PC-3 (cell line): ENCODE measurements around the gene LRP1B. TPM values are rescaled to one million over a fixed set of nuclear protein-coding genes. Genes with fewer than 3 reads are reported as not detected.

Experiments used
- ATAC-seq: fragments of 200-7000 bp; cut with Tn5 transposase; 2 replicates; pipeline ENCODE4 v1.9.1; 2020; ENCODE audit warnings: mild to moderate bottlenecking, moderate library complexity
- BruUV-seq: library from RNA; stranded (reverse); fragments of 400-500 nt; replicated peaks from 2 replicates; lab custom pipeline; 2021; lab: Mats Ljungman, UMichigan
- CTCF ChIA-PET: fragments of 300-600 bp; sonication (Branson Sonifier 250); formaldehyde crosslinking; loops from one replicate; lab custom pipeline; 2022; ENCODE audit warnings: antibody characterized with exemption; lab: Charles Lee
- POLR2A ChIA-PET: fragments of 300-600 bp; sonication (Branson Sonifier 250); formaldehyde crosslinking; loops from one replicate; lab custom pipeline; 2022; ENCODE audit warnings: antibody characterized with exemption; ENCODE audit not compliant: unreplicated experiment; lab: Charles Lee
- DNase-seq: peaks from one replicate; pipeline ENCODE4 v3.0.0-alpha.2; 2015
- H2AFZ ChIP-seq: fragments of 300-600 bp; sonication (generic); 2 replicates; pipeline ENCODE4 v1.6.0; 2016; ENCODE audit warnings: antibody characterized with exemption, low read length
- H3F3A ChIP-seq: fragments of 300-600 bp; sonication (generic); one replicate; pipeline ENCODE4 v1.6.0; 2017; ENCODE audit warnings: antibody characterized with exemption, low read length, control low read depth, mild to moderate bottlenecking; ENCODE audit not compliant: unreplicated experiment
- H3K27ac ChIP-seq: fragments of 300-600 bp; sonication (generic); 2 replicates; pipeline ENCODE4 v1.5.1; 2016; ENCODE audit warnings: mild to moderate bottlenecking, low read length
- H3K27me3 ChIP-seq: fragments of 300-600 bp; sonication (generic); 2 replicates; pipeline ENCODE4 v1.6.1; 2016; ENCODE audit warnings: low read length, mixed read lengths
- H3K36me3 ChIP-seq: fragments of 300-600 bp; sonication (generic); 2 replicates; pipeline ENCODE4 v1.6.1; 2016; ENCODE audit warnings: low read depth, mixed run types, low read length, mixed read lengths
- H3K4me1 ChIP-seq: fragments of 300-600 bp; sonication (generic); 2 replicates; pipeline ENCODE4 v1.5.1; 2016; ENCODE audit warnings: low read length; ENCODE audit not compliant: insufficient read depth
- H3K4me2 ChIP-seq: fragments of 300-600 bp; sonication (generic); 2 replicates; pipeline ENCODE4 v1.6.0; 2016; ENCODE audit warnings: low read length
- H3K4me3 ChIP-seq: fragments of 300-600 bp; sonication (generic); 2 replicates; pipeline ENCODE4 v1.5.1; 2016; ENCODE audit warnings: mild to moderate bottlenecking, low read length, mixed read lengths
- H3K79me2 ChIP-seq: fragments of 300-600 bp; sonication (generic); 2 replicates; pipeline ENCODE4 v1.6.1; 2017; ENCODE audit warnings: low read length, mixed read lengths
- H3K9ac ChIP-seq: fragments of 300-600 bp; sonication (generic); 2 replicates; pipeline ENCODE4 v1.6.0; 2016; ENCODE audit warnings: mild to moderate bottlenecking, low read length
- H3K9me2 ChIP-seq: fragments of 300-600 bp; sonication (generic); replicated peaks from 2 replicates; pipeline ENCODE4 v1.6.1; 2016; ENCODE audit warnings: mixed run types, low read length, mixed read lengths
- H3K9me3 ChIP-seq: fragments of 300-600 bp; sonication (generic); 2 replicates; pipeline ENCODE4 v1.6.1; 2016; ENCODE audit warnings: low read length, mixed read lengths
- H4K20me1 ChIP-seq: fragments of 300-600 bp; sonication (generic); 2 replicates; pipeline ENCODE4 v1.6.1; 2016; ENCODE audit warnings: low read length, mixed read lengths
- EZH2 ChIP-seq: fragments of 300-600 bp; sonication (generic); IDR thresholded peaks from one replicate; pipeline ENCODE4 v1.6.1; 2017; ENCODE audit warnings: antibody characterized with exemption, mild to moderate bottlenecking, low read length; ENCODE audit not compliant: unreplicated experiment
- EZH2phosphoT487 ChIP-seq: fragments of 300-600 bp; sonication (generic); IDR thresholded peaks from 2 replicates; pipeline ENCODE4 v1.6.1; 2018; ENCODE audit warnings: mild to moderate bottlenecking, antibody characterized with exemption, low read length, borderline replicate concordance
- intact Hi-C: fragments of 100-400 bp; cut with micrococcal nuclease; formaldehyde crosslinking; loops from 2 replicates; pipeline ENCODE4 v1.9.0; 2023
- total RNA-seq: library from RNA; depleted of rRNA; stranded (reverse); fragments of >200 nt; gene quantifications from 2 replicates; pipeline ENCODE4 v1.2.3, GENCODE V29; 2014
- TF ChIP-seq, protein P1 (sequence below): fragments of 300-600 bp; sonication (generic); conservative IDR thresholded peaks from 2 replicates; pipeline ENCODE4 v1.5.1; 2017; ENCODE audit warnings: antibody characterized with exemption, low read depth, mild to moderate bottlenecking, low read length

LRP1B gene
- total RNA-seq, 1 experiment from 2014 or later = 0.04 TPM

DNA sequence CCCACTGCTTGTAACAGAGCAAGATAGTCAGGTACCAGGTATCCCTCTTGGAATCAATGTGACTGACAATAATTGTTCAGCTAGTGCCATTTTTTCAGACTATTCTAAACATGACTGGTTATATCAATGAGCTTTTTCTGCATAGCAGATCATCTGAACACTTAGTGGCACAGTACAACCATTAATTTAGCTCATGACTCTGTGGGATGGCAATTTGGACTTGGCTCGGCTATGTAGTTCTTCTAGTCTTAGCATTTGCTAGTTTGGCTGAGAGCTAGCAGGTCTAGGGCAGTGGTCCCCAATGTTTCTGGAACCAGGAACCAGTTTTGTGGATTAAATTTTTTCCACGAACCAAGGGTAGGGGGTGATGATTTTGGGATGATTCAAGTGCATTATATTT, 1929.2 kb downstream of the LRP1B start:
- no peaks in the 10 kb centered on the region for H3K9me2 ChIP-seq
- DNase-seq = no peak
- no peaks in the 10 kb centered on the region for H3K79me2 ChIP-seq
- no peak overlapping the region for H2AFZ ChIP-seq
- peaks cover 8% of the 10 kb centered on the region; the same call in 1 of the 2 replicates for H3K4me1 ChIP-seq
- ATAC-seq = no peak
- no peak overlapping the region for H3K4me2 ChIP-seq
- CTCF ChIA-PET = no interaction called here
- no peaks in the 10 kb centered on the region for H3F3A ChIP-seq
- H3K4me3 ChIP-seq = no peak overlapping the region
- no TSS peak for BruUV-seq
- no peaks in the 10 kb centered on the region for H4K20me1 ChIP-seq
- H3K27ac ChIP-seq = no peak overlapping the region
- intact Hi-C loops = no loop called here
- POLR2A ChIA-PET = no interaction called here
- H3K27me3 ChIP-seq = no peaks in the 10 kb centered on the region
- no peak overlapping the region for H3K9ac ChIP-seq
- TF ChIP-seq EZH2phosphoT487 = no peak
- no peaks in the 10 kb centered on the region for H3K36me3 ChIP-seq
- H3K9me3 ChIP-seq = no peaks in the 10 kb centered on the region

DNA sequence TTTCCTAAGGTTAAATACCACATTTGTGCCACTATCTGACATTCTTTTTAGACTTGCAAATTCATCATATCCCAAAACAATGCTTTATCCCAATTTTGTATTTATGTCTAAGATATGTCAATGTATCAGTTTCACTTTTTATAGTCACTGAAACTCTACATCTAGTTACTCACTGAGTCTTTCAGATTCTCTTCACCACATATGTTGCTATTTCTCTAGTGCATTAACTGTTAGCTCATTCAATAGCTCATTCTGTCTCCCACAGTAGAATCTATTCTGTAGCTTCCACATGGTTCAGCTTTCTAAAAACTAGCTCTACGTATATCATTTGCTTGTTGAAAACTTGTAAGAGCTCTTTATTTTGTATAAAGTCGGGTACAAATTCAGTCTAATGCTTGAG, 1930.1 kb downstream of the LRP1B start:
- H2AFZ ChIP-seq = no peak overlapping the region
- no peaks in the 10 kb centered on the region for H3F3A ChIP-seq
- peaks cover 8% of the 10 kb centered on the region; the same call in 1 of the 2 replicates for H3K4me1 ChIP-seq
- no peak overlapping the region for H3K27ac ChIP-seq
- ChIA-PET POLR2A (interaction anchor here (0.6 kb wide), 1 partner anchor 144 kb away, joined by 3 read pairs; no protein-coding TSS in a partner anchor), CTCF (no interaction called here)
- ATAC-seq (no peak), DNase-seq (no peak)
- H3K27me3 ChIP-seq = no peaks in the 10 kb centered on the region
- no peaks in the 10 kb centered on the region for H3K9me2 ChIP-seq
- intact Hi-C loops = no loop called here
- H3K36me3 ChIP-seq = no peaks in the 10 kb centered on the region
- no TSS peak for BruUV-seq
- no peaks in the 10 kb centered on the region for H3K9me3 ChIP-seq
- TF ChIP-seq EZH2 (no peak), EZH2phosphoT487 (no peak)
- TF ChIP-seq, protein P1, sequence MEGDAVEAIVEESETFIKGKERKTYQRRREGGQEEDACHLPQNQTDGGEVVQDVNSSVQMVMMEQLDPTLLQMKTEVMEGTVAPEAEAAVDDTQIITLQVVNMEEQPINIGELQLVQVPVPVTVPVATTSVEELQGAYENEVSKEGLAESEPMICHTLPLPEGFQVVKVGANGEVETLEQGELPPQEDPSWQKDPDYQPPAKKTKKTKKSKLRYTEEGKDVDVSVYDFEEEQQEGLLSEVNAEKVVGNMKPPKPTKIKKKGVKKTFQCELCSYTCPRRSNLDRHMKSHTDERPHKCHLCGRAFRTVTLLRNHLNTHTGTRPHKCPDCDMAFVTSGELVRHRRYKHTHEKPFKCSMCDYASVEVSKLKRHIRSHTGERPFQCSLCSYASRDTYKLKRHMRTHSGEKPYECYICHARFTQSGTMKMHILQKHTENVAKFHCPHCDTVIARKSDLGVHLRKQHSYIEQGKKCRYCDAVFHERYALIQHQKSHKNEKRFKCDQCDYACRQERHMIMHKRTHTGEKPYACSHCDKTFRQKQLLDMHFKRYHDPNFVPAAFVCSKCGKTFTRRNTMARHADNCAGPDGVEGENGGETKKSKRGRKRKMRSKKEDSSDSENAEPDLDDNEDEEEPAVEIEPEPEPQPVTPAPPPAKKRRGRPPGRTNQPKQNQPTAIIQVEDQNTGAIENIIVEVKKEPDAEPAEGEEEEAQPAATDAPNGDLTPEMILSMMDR = no peak
- no peak overlapping the region for H3K4me3 ChIP-seq
- H4K20me1 ChIP-seq = no peaks in the 10 kb centered on the region
- H3K4me2 ChIP-seq = no peak overlapping the region
- no peak overlapping the region for H3K9ac ChIP-seq
- no peaks in the 10 kb centered on the region for H3K79me2 ChIP-seq

DNA sequence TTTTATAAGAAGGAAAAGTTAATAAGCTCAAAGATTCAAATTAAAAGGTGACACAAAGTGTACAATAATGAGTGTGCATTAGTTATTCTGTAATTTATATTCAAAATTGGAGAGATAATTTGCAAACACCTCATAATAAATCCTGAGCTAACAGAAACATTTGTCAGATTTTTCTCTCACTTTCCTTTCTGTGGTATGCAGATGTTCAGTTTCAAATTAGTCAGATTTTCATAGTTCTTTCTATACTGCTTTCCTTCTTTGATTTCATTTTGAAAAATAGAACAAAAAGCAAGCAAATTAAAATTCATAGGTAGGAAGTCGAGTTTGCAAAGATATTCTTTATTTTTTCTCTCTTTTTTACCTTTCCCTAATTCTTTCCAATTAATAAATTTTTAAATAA, 1930.5 kb downstream of the LRP1B start:
- ATAC-seq = no peak
- CTCF ChIA-PET = no interaction called here
- BruUV-seq = no TSS peak

More for the DNA sequence above, 1930.5 kb downstream of the LRP1B start:
- H3F3A ChIP-seq = no peaks in the 10 kb centered on the region
- no peaks in the 10 kb centered on the region for H4K20me1 ChIP-seq
- H3K36me3 ChIP-seq = no peaks in the 10 kb centered on the region
- peaks cover 8% of the 10 kb centered on the region; the same call in 1 of the 2 replicates for H3K4me1 ChIP-seq
- H3K9me3 ChIP-seq = no peaks in the 10 kb centered on the region
- H3K79me2 ChIP-seq = no peaks in the 10 kb centered on the region
- H3K9ac ChIP-seq = no peak overlapping the region
- intact Hi-C loops = no loop called here
- no peaks in the 10 kb centered on the region for H3K9me2 ChIP-seq
- H3K27ac ChIP-seq = no peak overlapping the region
- no peak overlapping the region for H3K4me2 ChIP-seq
- H2AFZ ChIP-seq = no peak overlapping the region
- no peak for DNase-seq
- H3K27me3 ChIP-seq = no peaks in the 10 kb centered on the region
- H3K4me3 ChIP-seq = no peak overlapping the region
- TF ChIP-seq EZH2phosphoT487 (no peak), EZH2 (no peak)
- TF ChIP-seq, protein P1 = no peak
- POLR2A ChIA-PET = no interaction called here
